Dendritic cell treated with granulocyte-macrophage colony-stimulating factor and Interleukin-4, amounts not matched to agents 40 ng/mL and 50 ng/mL, for 4 days (primary cell): ENCODE measurements around the gene SYNPO.

ENCODE experiments used
- H3K27ac Mint-ChIP-seq: one replicate; pipeline ENCODE4 v1.8.0; 2022; ENCODE audit warnings: mild to moderate bottlenecking, mixed read lengths
- H3K27me3 Mint-ChIP-seq: one replicate; pipeline ENCODE4 v1.8.0; 2022; ENCODE audit warnings: mild to moderate bottlenecking, mixed read lengths
- H3K36me3 Mint-ChIP-seq: one replicate; pipeline ENCODE4 v1.8.0; 2022; ENCODE audit warnings: low read depth, mixed read lengths
- H3K4me1 Mint-ChIP-seq: one replicate; pipeline ENCODE4 v1.8.0; 2022; ENCODE audit warnings: low read depth, mixed read lengths
- H3K4me3 Mint-ChIP-seq: one replicate; pipeline ENCODE4 v1.8.0; 2022; ENCODE audit warnings: mild to moderate bottlenecking, moderate library complexity, mixed read lengths
- H3K9me3 Mint-ChIP-seq: one replicate; pipeline ENCODE4 v1.8.0; 2022; ENCODE audit warnings: mixed read lengths
- intact Hi-C: fragments of 100-400 bp; cut with micrococcal nuclease; formaldehyde crosslinking; loops from one replicate; pipeline ENCODE4 v1.15.0; 2022

Gene SYNPO, protein sequence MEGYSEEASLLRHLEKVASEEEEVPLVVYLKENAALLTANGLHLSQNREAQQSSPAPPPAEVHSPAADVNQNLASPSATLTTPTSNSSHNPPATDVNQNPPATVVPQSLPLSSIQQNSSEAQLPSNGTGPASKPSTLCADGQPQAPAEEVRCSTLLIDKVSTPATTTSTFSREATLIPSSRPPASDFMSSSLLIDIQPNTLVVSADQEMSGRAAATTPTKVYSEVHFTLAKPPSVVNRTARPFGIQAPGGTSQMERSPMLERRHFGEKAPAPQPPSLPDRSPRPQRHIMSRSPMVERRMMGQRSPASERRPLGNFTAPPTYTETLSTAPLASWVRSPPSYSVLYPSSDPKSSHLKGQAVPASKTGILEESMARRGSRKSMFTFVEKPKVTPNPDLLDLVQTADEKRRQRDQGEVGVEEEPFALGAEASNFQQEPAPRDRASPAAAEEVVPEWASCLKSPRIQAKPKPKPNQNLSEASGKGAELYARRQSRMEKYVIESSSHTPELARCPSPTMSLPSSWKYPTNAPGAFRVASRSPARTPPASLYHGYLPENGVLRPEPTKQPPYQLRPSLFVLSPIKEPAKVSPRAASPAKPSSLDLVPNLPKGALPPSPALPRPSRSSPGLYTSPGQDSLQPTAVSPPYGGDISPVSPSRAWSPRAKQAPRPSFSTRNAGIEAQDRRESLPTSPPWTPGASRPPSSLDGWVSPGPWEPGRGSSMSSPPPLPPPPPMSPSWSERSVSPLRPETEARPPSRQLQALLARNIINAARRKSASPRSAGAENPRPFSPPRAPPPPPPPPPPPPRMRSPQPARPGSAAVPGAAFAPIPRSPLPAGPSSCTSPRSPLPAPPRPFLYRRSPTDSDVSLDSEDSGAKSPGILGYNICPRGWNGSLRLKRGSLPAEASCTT

GRCh38 chr5:150640311-150641005 lies at the start of gene SYNPO:
Gene SYNPO (plus strand): TSS chr5:150640660. CDS start chr5:150648276, 7,616 bp downstream.
- no peaks in the 10 kb centered on the region for H3K36me3 Mint-ChIP-seq
- peak within 1 kb of the TSS; percentile 31 for H3K27ac Mint-ChIP-seq
- no peaks in the 10 kb centered on the region for H3K9me3 Mint-ChIP-seq
- H3K4me1 Mint-ChIP-seq: peaks cover 45% of the 10 kb centered on the region
- H3K27me3 Mint-ChIP-seq: peaks cover 29% of the 10 kb centered on the region
- intact Hi-C loops: no loop called here
- no peak within 1 kb of the TSS for H3K4me3 Mint-ChIP-seq

GRCh38 chr5:150590979-150591695 lies 49.3 kb upstream of the SYNPO start:
- Mint-ChIP-seq H3K27ac (no peak overlapping the region), H3K4me1 (peaks cover 4% of the 10 kb centered on the region), H3K4me3 (no peak overlapping the region), H3K9me3 (no peaks in the 10 kb centered on the region), H3K36me3 (no peaks in the 10 kb centered on the region), H3K27me3 (peaks cover 1% of the 10 kb centered on the region)
- intact Hi-C loops: no loop called here

DNA sequence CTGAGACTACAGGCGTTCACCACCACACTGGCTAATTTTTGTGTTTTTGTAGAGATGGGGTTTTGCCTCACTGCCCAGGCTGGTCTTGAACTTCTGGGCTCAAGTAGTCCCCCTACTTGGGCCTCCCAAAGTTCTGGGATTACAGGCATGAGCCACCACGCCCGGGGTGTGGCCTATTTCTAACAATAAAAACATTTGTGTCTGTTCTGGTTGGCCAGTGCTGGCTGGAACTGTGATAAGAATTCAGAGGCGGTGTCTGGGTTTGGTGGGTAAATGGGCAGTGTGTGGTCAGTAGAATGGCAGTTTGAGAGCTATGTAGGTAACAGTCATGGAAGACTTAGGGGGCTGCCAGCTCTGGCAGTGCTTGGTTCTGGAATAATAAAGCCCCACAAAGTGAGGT lies 46.9 kb upstream of the SYNPO start:
- intact Hi-C loops: no loop called here
- no peaks in the 10 kb centered on the region for H3K36me3 Mint-ChIP-seq
- no peak overlapping the region for H3K27ac Mint-ChIP-seq
- peaks cover 5% of the 10 kb centered on the region for H3K4me1 Mint-ChIP-seq
- H3K4me3 Mint-ChIP-seq: no peak overlapping the region
- H3K27me3 Mint-ChIP-seq: peaks cover 1% of the 10 kb centered on the region
- no peaks in the 10 kb centered on the region for H3K9me3 Mint-ChIP-seq

- intact Hi-C loops: no loop called here
- Mint-ChIP-seq H3K36me3 (no peaks in the 10 kb centered on the region), H3K4me1 (peaks cover 5% of the 10 kb centered on the region), H3K4me3 (no peak overlapping the region), H3K9me3 (no peaks in the 10 kb centered on the region), H3K27me3 (peaks cover 1% of the 10 kb centered on the region), H3K27ac (no peak overlapping the region)
Observed at GRCh38 chr5:150593996-150594395, 46.5 kb upstream of the SYNPO start.

DNA sequence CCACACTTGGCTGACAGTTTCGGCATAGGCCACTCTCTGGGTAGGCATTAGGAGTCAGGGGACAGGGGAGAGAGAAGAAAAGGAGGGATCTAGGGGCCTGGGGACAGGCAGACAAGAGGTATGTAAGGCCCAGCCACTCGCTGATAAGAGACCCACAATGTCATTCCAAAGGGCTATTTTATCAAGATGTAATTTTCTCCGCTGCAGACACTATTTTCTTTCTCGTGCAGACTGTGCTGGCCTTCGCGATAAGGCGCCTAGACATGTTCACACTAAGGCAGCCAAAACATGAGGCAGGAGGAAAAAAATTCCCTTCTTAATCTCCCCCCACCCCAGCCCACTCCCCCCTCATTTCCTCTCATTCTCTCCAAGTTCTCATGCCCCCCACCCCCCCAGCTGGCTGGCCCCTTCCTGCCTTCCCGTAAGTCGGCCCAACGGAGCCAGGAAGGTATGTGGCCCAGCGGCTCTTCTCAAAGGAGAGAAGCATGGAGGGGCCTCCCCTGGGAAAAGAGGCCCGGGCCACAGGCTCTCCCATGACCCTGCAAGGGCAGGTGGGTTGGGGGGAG lies 44.9 kb upstream of the SYNPO start:
- intact Hi-C loops: no loop called here
- H3K9me3 Mint-ChIP-seq: no peaks in the 10 kb centered on the region
- H3K4me1 Mint-ChIP-seq: peaks cover 5% of the 10 kb centered on the region
- no peak overlapping the region for H3K27ac Mint-ChIP-seq
- no peak overlapping the region for H3K4me3 Mint-ChIP-seq
- peaks cover 1% of the 10 kb centered on the region for H3K27me3 Mint-ChIP-seq
- no peaks in the 10 kb centered on the region for H3K36me3 Mint-ChIP-seq

DNA sequence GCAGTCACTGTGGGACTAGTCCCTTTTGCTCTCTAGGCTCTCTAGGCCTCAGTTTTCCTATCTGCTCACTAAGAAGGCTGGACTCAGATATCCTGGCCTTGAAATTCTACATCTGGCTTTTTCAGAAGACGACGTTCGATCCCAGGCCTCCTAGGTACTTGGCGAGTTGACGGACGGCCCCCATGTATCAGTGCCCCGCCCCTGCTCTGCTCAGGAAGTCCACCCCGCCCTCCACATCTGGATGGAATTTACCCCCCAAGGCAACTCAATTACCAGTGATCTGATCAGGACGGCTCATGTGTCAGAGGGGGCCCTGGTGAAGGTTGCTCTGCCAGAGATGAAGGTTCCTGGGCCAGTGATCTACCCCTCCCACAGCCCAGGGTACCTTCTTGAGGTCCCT lies 44.1 kb upstream of the SYNPO start:
- no peak overlapping the region for H3K4me3 Mint-ChIP-seq
- no peak overlapping the region for H3K27ac Mint-ChIP-seq
- no peaks in the 10 kb centered on the region for H3K9me3 Mint-ChIP-seq
- intact Hi-C loops: no loop called here
- no peaks in the 10 kb centered on the region for H3K36me3 Mint-ChIP-seq
- H3K4me1 Mint-ChIP-seq: peaks cover 5% of the 10 kb centered on the region
- H3K27me3 Mint-ChIP-seq: peaks cover 1% of the 10 kb centered on the region

DNA sequence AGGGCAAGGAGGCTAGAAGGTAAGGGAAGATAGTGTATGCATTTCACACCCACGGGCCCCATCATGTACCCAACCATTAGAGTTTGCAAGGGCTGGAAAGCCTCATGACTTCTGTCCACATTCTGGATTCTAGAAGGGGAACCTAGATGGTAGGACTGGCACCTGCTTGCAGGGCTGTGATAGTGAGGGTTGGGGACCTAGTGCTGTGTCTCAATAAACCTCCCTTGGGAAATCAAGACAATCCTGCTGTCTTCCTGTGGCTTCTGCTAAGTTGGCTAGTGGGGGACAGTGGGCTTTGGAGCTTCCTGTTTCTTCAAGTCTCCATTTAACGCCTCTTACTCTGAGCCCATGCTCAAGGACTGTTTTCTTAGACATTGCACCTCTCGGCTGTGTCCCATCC lies 43.6 kb upstream of the SYNPO start:
- Mint-ChIP-seq H3K36me3 (no peaks in the 10 kb centered on the region), H3K4me3 (no peak overlapping the region), H3K9me3 (no peaks in the 10 kb centered on the region), H3K4me1 (peaks cover 5% of the 10 kb centered on the region), H3K27me3 (peaks cover 1% of the 10 kb centered on the region), H3K27ac (no peak overlapping the region)
- intact Hi-C loops: no loop called here

- intact Hi-C loops: no loop called here
- H3K4me1 Mint-ChIP-seq: peaks cover 5% of the 10 kb centered on the region
- no peaks in the 10 kb centered on the region for H3K36me3 Mint-ChIP-seq
- H3K4me3 Mint-ChIP-seq: no peak overlapping the region
- H3K27me3 Mint-ChIP-seq: no peaks in the 10 kb centered on the region
- no peak overlapping the region for H3K27ac Mint-ChIP-seq
- no peaks in the 10 kb centered on the region for H3K9me3 Mint-ChIP-seq
Observed at GRCh38 chr5:150598006-150598405, 42.5 kb upstream of the SYNPO start.

- H3K27ac Mint-ChIP-seq: no peak overlapping the region
- H3K4me3 Mint-ChIP-seq: no peak overlapping the region
- H3K27me3 Mint-ChIP-seq: no peaks in the 10 kb centered on the region
- intact Hi-C loops: no loop called here
- H3K4me1 Mint-ChIP-seq: peaks cover 5% of the 10 kb centered on the region
- no peaks in the 10 kb centered on the region for H3K9me3 Mint-ChIP-seq
- no peaks in the 10 kb centered on the region for H3K36me3 Mint-ChIP-seq
Observed at GRCh38 chr5:150598821-150599273, 41.6 kb upstream of the SYNPO start.

DNA sequence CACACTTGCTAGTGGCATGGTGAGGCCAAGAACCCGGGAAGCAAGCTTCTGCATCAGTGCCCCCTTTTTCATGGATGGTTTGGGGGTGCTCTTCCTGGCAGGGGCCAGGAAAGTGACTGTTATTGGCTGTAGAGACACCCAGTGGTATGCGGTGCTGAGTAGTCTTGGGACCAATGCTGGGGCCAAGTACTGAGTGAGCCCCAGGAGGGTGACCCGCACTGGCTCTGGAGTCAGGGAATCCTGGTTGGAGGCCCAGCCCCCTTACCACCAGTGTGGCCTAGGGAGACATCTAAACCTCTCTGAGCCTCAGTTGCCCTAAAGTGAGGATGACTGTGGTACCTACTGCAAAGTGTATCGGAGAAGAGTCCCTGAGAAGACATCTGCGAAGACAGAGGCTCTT lies 41.2 kb upstream of the SYNPO start:
- no peaks in the 10 kb centered on the region for H3K9me3 Mint-ChIP-seq

GRCh38 chr5:150599917-150600511 lies 40.4 kb upstream of the SYNPO start:
- no peak overlapping the region for H3K4me3 Mint-ChIP-seq
- H3K9me3 Mint-ChIP-seq: no peaks in the 10 kb centered on the region
- intact Hi-C loops: no loop called here
- peaks cover 5% of the 10 kb centered on the region for H3K4me1 Mint-ChIP-seq
- no peaks in the 10 kb centered on the region for H3K36me3 Mint-ChIP-seq
- H3K27me3 Mint-ChIP-seq: no peaks in the 10 kb centered on the region
- H3K27ac Mint-ChIP-seq: no peak overlapping the region

More for the DNA sequence above, 41.2 kb upstream of the SYNPO start:
- Mint-ChIP-seq H3K4me1 (peaks cover 5% of the 10 kb centered on the region), H3K27ac (no peak overlapping the region), H3K27me3 (no peaks in the 10 kb centered on the region), H3K4me3 (no peak overlapping the region), H3K36me3 (no peaks in the 10 kb centered on the region)
- intact Hi-C loops: no loop called here

GRCh38 chr5:150600616-150601490 lies 39.6 kb upstream of the SYNPO start:
- Mint-ChIP-seq H3K27me3 (no peaks in the 10 kb centered on the region), H3K4me3 (no peak overlapping the region), H3K9me3 (no peaks in the 10 kb centered on the region), H3K27ac (no peak overlapping the region), H3K4me1 (peaks cover 5% of the 10 kb centered on the region), H3K36me3 (no peaks in the 10 kb centered on the region)
- intact Hi-C loops: no loop called here
